Measurements from ENCODE around the gene PI4K2A.

GRCh38 chr10:97629289-97629688 is 11.2 kb upstream of the PI4K2A start:
- TF ChIP-seq, protein P1, sequence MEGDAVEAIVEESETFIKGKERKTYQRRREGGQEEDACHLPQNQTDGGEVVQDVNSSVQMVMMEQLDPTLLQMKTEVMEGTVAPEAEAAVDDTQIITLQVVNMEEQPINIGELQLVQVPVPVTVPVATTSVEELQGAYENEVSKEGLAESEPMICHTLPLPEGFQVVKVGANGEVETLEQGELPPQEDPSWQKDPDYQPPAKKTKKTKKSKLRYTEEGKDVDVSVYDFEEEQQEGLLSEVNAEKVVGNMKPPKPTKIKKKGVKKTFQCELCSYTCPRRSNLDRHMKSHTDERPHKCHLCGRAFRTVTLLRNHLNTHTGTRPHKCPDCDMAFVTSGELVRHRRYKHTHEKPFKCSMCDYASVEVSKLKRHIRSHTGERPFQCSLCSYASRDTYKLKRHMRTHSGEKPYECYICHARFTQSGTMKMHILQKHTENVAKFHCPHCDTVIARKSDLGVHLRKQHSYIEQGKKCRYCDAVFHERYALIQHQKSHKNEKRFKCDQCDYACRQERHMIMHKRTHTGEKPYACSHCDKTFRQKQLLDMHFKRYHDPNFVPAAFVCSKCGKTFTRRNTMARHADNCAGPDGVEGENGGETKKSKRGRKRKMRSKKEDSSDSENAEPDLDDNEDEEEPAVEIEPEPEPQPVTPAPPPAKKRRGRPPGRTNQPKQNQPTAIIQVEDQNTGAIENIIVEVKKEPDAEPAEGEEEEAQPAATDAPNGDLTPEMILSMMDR (conservative IDR thresholded peaks at IDR 0.05; ENCODE audit: low read length) = no peak
- TF ChIP-seq EZH2phosphoT487 (IDR thresholded peaks at IDR 0.05; ENCODE audit: borderline replicate concordance) = no peak

Measured in Loucy (cell line).